Measurements from ENCODE around the gene CEP89. TPM values are rescaled to one million over a fixed set of nuclear protein-coding genes. Genes with fewer than 3 reads are reported as not detected.
"Not testable (repeated sequence)": the region's sequence is repeated elsewhere in the genome, so short reads cannot be mapped to it uniquely, and the experiment has no call there.

Gene CEP89
- total RNA-seq, 1 experiment from 2014 or later = 18.6 TPM

- peak; percentile 47 for DNase-seq
- Histone ChIP-seq H3K27me3 (ENCODE audit: control insufficient read depth, insufficient read depth, low read length) (no peaks in the 10 kb centered on the region), H3K4me3 (ENCODE audit: insufficient read depth, low read depth, low read length) (no peak overlapping the region), H3K36me3 (replicated peaks; ENCODE audit: control insufficient read depth, insufficient read depth, low read length) (no peaks in the 10 kb centered on the region)
These were observed 107.3 kb downstream of the CEP89 start for GRCh38 chr19:32864318-32865007.

GRCh38 chr19:32863841-32864240 is 107.9 kb downstream of the CEP89 start:
- Histone ChIP-seq H3K36me3 (replicated peaks; ENCODE audit: control insufficient read depth, insufficient read depth, low read length) (no peaks in the 10 kb centered on the region), H3K27me3 (ENCODE audit: control insufficient read depth, insufficient read depth, low read length) (no peaks in the 10 kb centered on the region), H3K4me3 (ENCODE audit: insufficient read depth, low read depth, low read length) (no peak overlapping the region)
- peak; percentile 31 for DNase-seq

- no peak for DNase-seq
- H3K4me3 ChIP-seq (ENCODE audit: insufficient read depth, low read depth, low read length) = no peak overlapping the region
- H3K27me3 ChIP-seq (ENCODE audit: control insufficient read depth, insufficient read depth, low read length) = no peaks in the 10 kb centered on the region
- no peaks in the 10 kb centered on the region for H3K36me3 ChIP-seq (replicated peaks; ENCODE audit: control insufficient read depth, insufficient read depth, low read length)
These were observed 108.5 kb downstream of the CEP89 start for GRCh38 chr19:32863301-32863700.

GRCh38 chr19:32862741-32863140 is 109.0 kb downstream of the CEP89 start:
- DNase-seq = no peak
- Histone ChIP-seq H3K36me3 (replicated peaks; ENCODE audit: control insufficient read depth, insufficient read depth, low read length) (no peaks in the 10 kb centered on the region), H3K4me3 (ENCODE audit: insufficient read depth, low read depth, low read length) (no peak overlapping the region), H3K27me3 (ENCODE audit: control insufficient read depth, insufficient read depth, low read length) (no peaks in the 10 kb centered on the region)

GRCh38 chr19:32862173-32862572 is 109.6 kb downstream of the CEP89 start:
- no peak overlapping the region for H3K4me3 ChIP-seq (ENCODE audit: insufficient read depth, low read depth, low read length)
- H3K27me3 ChIP-seq (ENCODE audit: control insufficient read depth, insufficient read depth, low read length) = no peaks in the 10 kb centered on the region
- H3K36me3 ChIP-seq (replicated peaks; ENCODE audit: control insufficient read depth, insufficient read depth, low read length) = no peaks in the 10 kb centered on the region
- DNase-seq = no peak

GRCh38 chr19:32861596-32861995 is 110.2 kb downstream of the CEP89 start:
- no peaks in the 10 kb centered on the region for H3K27me3 ChIP-seq (ENCODE audit: control insufficient read depth, insufficient read depth, low read length)
- no peak for DNase-seq
- H3K36me3 ChIP-seq (replicated peaks; ENCODE audit: control insufficient read depth, insufficient read depth, low read length) = no peaks in the 10 kb centered on the region

GRCh38 chr19:32859591-32859990 is 112.2 kb downstream of the CEP89 start:
- no peaks in the 10 kb centered on the region for H3K27me3 ChIP-seq (ENCODE audit: control insufficient read depth, insufficient read depth, low read length)
- H3K36me3 ChIP-seq (replicated peaks; ENCODE audit: control insufficient read depth, insufficient read depth, low read length) = no peaks in the 10 kb centered on the region
- no peak overlapping the region for H3K4me3 ChIP-seq (ENCODE audit: insufficient read depth, low read depth, low read length)
- DNase-seq = peak; percentile 29

More at GRCh38 chr19:32861596-32861995, 110.2 kb downstream of the CEP89 start:
- H3K4me3 ChIP-seq (ENCODE audit: insufficient read depth, low read depth, low read length) = no peak overlapping the region

- Histone ChIP-seq H3K27me3 (ENCODE audit: control insufficient read depth, insufficient read depth, low read length) (no peaks in the 10 kb centered on the region), H3K36me3 (replicated peaks; ENCODE audit: control insufficient read depth, insufficient read depth, low read length) (no peaks in the 10 kb centered on the region), H3K4me3 (ENCODE audit: insufficient read depth, low read depth, low read length) (no peak overlapping the region)
- no peak for DNase-seq
These were observed 113.2 kb downstream of the CEP89 start for GRCh38 chr19:32858559-32858958.

- Histone ChIP-seq H3K4me3 (ENCODE audit: insufficient read depth, low read depth, low read length) (no peak overlapping the region), H3K36me3 (replicated peaks; ENCODE audit: control insufficient read depth, insufficient read depth, low read length) (no peaks in the 10 kb centered on the region), H3K27me3 (ENCODE audit: control insufficient read depth, insufficient read depth, low read length) (no peaks in the 10 kb centered on the region)
- DNase-seq = peak; percentile 57
These were observed 113.6 kb downstream of the CEP89 start for GRCh38 chr19:32858155-32858554.

- Histone ChIP-seq H3K27me3 (ENCODE audit: control insufficient read depth, insufficient read depth, low read length) (no peaks in the 10 kb centered on the region), H3K36me3 (replicated peaks; ENCODE audit: control insufficient read depth, insufficient read depth, low read length) (no peaks in the 10 kb centered on the region), H3K4me3 (ENCODE audit: insufficient read depth, low read depth, low read length) (no peak overlapping the region)
- DNase-seq = no peak
These were observed 114.2 kb downstream of the CEP89 start for GRCh38 chr19:32857584-32857983.

GRCh38 chr19:32856818-32857217 is 114.9 kb downstream of the CEP89 start:
- H3K36me3 ChIP-seq (replicated peaks; ENCODE audit: control insufficient read depth, insufficient read depth, low read length); H3K4me3 ChIP-seq (ENCODE audit: insufficient read depth, low read depth, low read length); H3K27me3 ChIP-seq (ENCODE audit: control insufficient read depth, insufficient read depth, low read length); DNase-seq: not testable (repeated sequence)

GRCh38 chr19:32852216-32852615 is 119.5 kb downstream of the CEP89 start:
- Histone ChIP-seq H3K36me3 (replicated peaks; ENCODE audit: control insufficient read depth, insufficient read depth, low read length) (no peaks in the 10 kb centered on the region), H3K27me3 (ENCODE audit: control insufficient read depth, insufficient read depth, low read length) (no peaks in the 10 kb centered on the region), H3K4me3 (ENCODE audit: insufficient read depth, low read depth, low read length) (no peak overlapping the region)
- no peak for DNase-seq

- H3K4me3 ChIP-seq (ENCODE audit: insufficient read depth, low read depth, low read length); DNase-seq; H3K36me3 ChIP-seq (replicated peaks; ENCODE audit: control insufficient read depth, insufficient read depth, low read length); H3K27me3 ChIP-seq (ENCODE audit: control insufficient read depth, insufficient read depth, low read length): not testable (repeated sequence)
These were observed 123.7 kb downstream of the CEP89 start for GRCh38 chr19:32848035-32848434.

GRCh38 chr19:32843716-32844245 is 128.0 kb downstream of the CEP89 start:
- DNase-seq = no peak
- H3K36me3 ChIP-seq (replicated peaks; ENCODE audit: control insufficient read depth, insufficient read depth, low read length) = no peaks in the 10 kb centered on the region
- H3K4me3 ChIP-seq (ENCODE audit: insufficient read depth, low read depth, low read length) = no peak overlapping the region
- H3K27me3 ChIP-seq (ENCODE audit: control insufficient read depth, insufficient read depth, low read length) = no peaks in the 10 kb centered on the region

- Histone ChIP-seq H3K4me3 (ENCODE audit: insufficient read depth, low read depth, low read length) (no peak overlapping the region), H3K27me3 (ENCODE audit: control insufficient read depth, insufficient read depth, low read length) (no peaks in the 10 kb centered on the region), H3K36me3 (replicated peaks; ENCODE audit: control insufficient read depth, insufficient read depth, low read length) (no peaks in the 10 kb centered on the region)
- no peak for DNase-seq
These were observed 129.7 kb downstream of the CEP89 start for GRCh38 chr19:32842061-32842460.
